Kidney epithelial cell (primary cell): ENCODE results near the gene CLHC1. TPM values are rescaled to one million over a fixed set of nuclear protein-coding genes. Genes with fewer than 3 reads are reported as not detected.

ENCODE experiments used
- DNase-seq: peaks from one replicate; pipeline ENCODE4 v3.0.0-alpha.2; 2010; ENCODE audit warnings: low read depth
- H3K27me3 ChIP-seq: 2 replicates; pipeline ENCODE4 v1.6.0; 2011; ENCODE audit warnings: low read length; ENCODE audit not compliant: control insufficient read depth, insufficient read depth
- H3K36me3 ChIP-seq: 2 replicates; pipeline ENCODE4 v1.5.1; 2011; ENCODE audit warnings: low read length; ENCODE audit not compliant: control insufficient read depth, insufficient read depth
- H3K4me3 ChIP-seq: 2 replicates; pipeline ENCODE4 v1.5.1; 2011; ENCODE audit warnings: low read depth, mild to moderate bottlenecking, control low read depth, low read length
- total RNA-seq: library from RNA; depleted of rRNA; stranded (reverse); fragments of >200 nt; gene quantifications from 2 replicates; pipeline ENCODE4 v1.2.3, GENCODE V29; 2015
- TF ChIP-seq, protein P1 (sequence below): IDR thresholded peaks from 2 replicates; pipeline ENCODE4 v1.5.1; 2011; ENCODE audit warnings: mild to moderate bottlenecking, moderate library complexity, low read length, control low read depth, inconsistent platforms; ENCODE audit not compliant: insufficient read depth, poor library complexity, severe bottlenecking

Gene CLHC1
- total RNA-seq, 1 donor from 2014 or later: 16.5 TPM

DNA sequence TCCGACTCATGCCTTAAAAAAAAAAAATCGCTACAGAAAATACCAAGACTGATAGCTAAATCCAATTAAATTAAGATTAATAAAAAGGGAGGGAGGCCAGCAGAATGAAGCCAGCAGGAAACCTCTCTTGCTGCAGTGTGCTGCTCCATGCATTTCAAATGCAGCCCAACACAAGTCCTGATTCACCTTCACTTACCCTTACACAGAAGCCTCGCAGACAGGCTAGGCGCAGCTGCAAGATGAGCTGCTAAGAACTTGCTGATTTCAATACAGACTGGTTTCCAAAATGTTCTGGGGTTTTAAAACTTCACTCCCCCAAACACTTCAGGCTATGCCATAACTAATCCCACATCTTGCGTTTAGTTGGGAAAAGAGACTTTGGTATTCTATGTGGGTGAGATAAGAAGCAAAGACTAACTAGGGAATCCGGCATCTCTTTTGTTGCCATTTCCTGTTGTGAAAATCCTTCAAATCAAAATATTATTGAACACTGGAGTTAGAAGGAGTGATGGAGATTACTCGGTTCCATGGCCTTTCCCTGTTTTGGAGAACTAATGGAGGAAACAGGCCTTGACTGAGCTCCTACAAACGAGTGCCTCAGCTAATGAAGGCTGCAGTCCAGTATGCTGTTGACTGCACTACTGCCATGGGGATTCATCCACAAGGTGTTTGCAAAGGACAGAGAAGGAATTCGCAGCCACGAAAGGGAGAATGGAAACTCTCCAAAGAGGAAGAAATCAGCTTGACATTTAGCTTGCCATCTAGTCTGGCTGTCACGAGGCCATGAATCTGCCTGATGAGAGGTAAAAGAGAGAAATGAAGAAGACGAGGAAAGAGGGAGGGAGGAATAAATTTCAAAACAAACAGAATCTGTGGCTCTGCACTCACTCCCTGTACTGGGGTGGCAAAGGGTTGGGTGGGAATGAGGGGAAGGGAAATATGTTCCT, 67.3 kb downstream of the CLHC1 start:
- TF ChIP-seq, protein P1, sequence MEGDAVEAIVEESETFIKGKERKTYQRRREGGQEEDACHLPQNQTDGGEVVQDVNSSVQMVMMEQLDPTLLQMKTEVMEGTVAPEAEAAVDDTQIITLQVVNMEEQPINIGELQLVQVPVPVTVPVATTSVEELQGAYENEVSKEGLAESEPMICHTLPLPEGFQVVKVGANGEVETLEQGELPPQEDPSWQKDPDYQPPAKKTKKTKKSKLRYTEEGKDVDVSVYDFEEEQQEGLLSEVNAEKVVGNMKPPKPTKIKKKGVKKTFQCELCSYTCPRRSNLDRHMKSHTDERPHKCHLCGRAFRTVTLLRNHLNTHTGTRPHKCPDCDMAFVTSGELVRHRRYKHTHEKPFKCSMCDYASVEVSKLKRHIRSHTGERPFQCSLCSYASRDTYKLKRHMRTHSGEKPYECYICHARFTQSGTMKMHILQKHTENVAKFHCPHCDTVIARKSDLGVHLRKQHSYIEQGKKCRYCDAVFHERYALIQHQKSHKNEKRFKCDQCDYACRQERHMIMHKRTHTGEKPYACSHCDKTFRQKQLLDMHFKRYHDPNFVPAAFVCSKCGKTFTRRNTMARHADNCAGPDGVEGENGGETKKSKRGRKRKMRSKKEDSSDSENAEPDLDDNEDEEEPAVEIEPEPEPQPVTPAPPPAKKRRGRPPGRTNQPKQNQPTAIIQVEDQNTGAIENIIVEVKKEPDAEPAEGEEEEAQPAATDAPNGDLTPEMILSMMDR: no peak
- no peak overlapping the region for H3K4me3 ChIP-seq
- no peaks in the 10 kb centered on the region for H3K27me3 ChIP-seq
- DNase-seq: no peak
- H3K36me3 ChIP-seq: no peaks in the 10 kb centered on the region

DNA sequence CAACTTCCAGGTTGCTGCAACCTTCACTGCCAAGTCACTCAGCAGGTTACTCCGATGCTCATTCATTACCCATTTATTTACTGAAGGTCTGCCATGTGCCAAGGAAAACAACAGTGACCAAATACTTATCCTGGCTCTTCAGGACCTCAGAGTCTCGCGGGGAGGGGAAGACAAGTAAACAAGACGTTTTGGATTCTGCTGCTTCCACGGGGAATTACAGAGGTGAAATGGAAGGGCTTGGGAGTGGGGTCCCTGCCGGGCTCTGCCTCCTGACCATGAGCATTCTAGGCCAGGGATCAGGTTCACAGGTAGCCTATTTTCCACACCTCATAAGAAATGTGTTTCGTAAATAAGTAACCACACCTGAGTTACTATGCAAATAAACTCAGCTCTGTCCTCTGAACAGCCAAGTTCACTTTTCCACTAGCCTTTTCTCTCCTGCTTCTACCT, 68.1 kb downstream of the CLHC1 start:
- no peak for DNase-seq
- Histone ChIP-seq H3K27me3 (no peaks in the 10 kb centered on the region), H3K4me3 (no peak overlapping the region), H3K36me3 (no peaks in the 10 kb centered on the region)
- TF ChIP-seq, protein P1: no peak

DNA sequence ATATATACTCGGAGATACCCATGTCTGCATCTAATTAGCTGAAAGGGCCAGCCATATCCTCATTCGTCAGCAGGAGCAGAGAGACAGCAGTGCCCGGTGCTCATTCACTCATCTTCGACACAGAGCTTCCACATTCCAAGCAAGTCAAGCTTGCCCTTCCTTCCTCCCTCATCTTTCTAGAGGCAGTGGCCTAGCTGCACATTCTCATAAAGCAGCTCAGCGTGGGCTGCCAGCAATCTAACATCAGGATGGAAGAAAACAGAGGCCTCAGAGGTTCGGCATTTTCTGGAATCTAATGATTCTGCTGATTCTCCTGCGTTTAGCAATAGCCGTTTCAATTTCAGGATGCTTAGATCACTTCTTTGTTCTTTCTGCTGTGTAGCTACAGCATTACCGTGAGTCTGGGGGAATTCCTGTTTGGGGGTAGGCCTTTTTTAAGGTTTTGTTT, 68.8 kb downstream of the CLHC1 start:
- Histone ChIP-seq H3K4me3 (no peak overlapping the region), H3K36me3 (no peaks in the 10 kb centered on the region), H3K27me3 (no peaks in the 10 kb centered on the region)
- peak; percentile 50 for DNase-seq
- TF ChIP-seq, protein P1: no peak

DNA sequence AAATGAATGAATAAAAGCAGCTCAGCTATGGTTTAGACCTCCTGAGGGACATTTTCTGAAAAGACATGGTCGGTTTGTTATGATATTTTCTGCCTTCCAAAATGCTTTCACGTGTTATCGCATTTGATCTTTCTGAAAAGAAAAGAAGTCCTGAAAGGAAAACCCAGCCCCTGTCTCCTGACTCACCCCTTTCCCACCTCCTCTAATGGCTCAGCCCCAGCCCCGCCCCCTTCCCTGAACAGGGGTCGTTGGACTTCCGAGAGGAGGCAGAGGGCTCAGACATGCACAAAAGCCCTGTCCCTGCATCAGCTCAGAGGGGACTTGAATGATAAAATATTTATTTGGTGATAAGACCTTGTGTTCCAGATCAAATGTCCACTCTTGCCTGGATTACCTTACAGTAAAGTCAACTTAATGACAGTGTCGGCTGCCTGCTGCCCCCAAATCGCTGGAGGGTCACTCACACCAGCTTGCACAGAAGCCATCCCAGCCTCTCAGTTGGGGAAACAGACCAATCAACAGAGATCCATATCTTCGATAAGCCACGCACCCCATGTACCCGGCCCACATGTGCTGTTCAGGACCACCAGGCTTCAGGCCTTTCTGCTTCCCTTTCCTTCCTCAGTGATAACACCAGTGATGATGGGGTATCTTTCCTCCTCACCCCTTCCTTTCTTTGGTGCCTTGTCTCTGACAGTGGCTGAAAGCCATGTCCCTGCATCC, 69.6 kb downstream of the CLHC1 start:
- TF ChIP-seq, protein P1: no peak
- DNase-seq: no peak

DNA sequence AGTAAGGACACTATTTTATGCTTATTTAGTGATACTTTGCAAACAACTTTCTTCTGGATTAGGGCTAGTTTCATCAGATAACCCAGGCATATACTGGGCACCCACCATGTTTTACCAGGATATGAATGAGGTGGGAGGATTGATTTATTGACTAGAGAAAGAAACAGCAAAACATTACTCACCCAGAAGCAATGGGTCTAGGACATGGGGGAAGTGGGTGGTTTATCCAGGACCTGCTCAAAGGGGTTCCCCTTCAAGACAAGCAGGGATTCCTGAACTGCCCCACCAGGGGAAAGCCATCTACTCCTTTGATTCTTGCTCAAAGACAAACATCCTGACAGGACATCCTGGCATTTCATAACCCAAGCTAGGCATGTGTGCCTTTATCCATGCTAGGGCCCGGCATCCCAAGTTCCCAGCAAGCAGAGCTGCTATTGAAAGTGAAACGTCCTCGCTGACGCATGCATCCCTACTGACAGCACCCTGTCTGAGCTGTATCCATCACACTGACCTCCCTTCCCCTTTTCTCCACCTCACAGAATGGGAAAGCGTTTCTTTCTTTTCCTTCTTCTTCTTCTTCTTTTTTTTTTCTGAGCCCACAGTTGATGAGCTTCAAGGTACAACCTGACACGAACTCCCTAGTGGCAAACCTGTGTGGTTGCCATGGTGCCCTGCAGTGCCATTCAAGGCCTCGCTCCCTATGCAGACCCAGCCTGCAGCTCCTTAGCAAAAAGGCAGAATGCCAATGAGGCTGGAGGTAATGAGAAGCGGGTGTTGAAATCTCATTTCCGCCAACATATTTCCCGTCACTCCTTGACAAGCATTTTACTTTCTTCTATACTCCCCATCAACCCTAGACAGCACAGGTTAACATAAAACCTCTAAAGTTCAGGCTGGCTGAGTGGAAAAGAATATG, 70.5 kb downstream of the CLHC1 start:
- Histone ChIP-seq H3K27me3 (no peaks in the 10 kb centered on the region), H3K4me3 (no peak overlapping the region), H3K36me3 (no peaks in the 10 kb centered on the region)
- DNase-seq: no peak
- TF ChIP-seq, protein P1: no peak

More for the DNA sequence above, 69.6 kb downstream of the CLHC1 start:
- Histone ChIP-seq H3K36me3 (no peaks in the 10 kb centered on the region), H3K27me3 (no peaks in the 10 kb centered on the region), H3K4me3 (no peak overlapping the region)
